ENCODE data around the gene KLHDC8A. TPM values are rescaled to one million over a fixed set of nuclear protein-coding genes. Genes with fewer than 3 reads are reported as not detected.
"Not testable (repeated sequence)": the region's sequence is repeated elsewhere in the genome, so short reads cannot be mapped to it uniquely, and the experiment has no call there.

KLHDC8A gene
- polyA plus RNA-seq, 3 donors from 2014 or later = not detected

- peaks cover 3 to 5% of the 10 kb centered on the region in 2 donors for H3K4me1 Mint-ChIP-seq
- DNase-seq = no peak
- H3K27me3 Mint-ChIP-seq (ENCODE audit: low read depth in 3 of 3) = peaks cover 4 to 10% (median 9%) of the 10 kb centered on the region in 3 donors
- no peak overlapping the region for H3K27ac Mint-ChIP-seq
- no peaks in the 10 kb centered on the region for H3K9me3 Mint-ChIP-seq
- H3K36me3 Mint-ChIP-seq = peaks cover 0 to 4% (median 0%) of the 10 kb centered on the region in 3 donors
- H3K4me3 Mint-ChIP-seq = no peak overlapping the region
These were observed 20.6 kb upstream of the KLHDC8A start for GRCh38 chr1:205377355-205377754.

- Mint-ChIP-seq H3K9me3 (no peaks in the 10 kb centered on the region), H3K27ac (no peak overlapping the region), H3K36me3 (peaks cover 0 to 4% (median 0%) of the 10 kb centered on the region in 3 donors), H3K4me3 (no peak overlapping the region), H3K4me1 (peaks cover 3 to 5% of the 10 kb centered on the region in 2 donors), H3K27me3 (ENCODE audit: low read depth in 3 of 3) (peaks cover 4 to 10% (median 9%) of the 10 kb centered on the region in 3 donors)
- no peak for DNase-seq
These were observed 20.0 kb upstream of the KLHDC8A start for GRCh38 chr1:205376739-205377138.

- H3K4me3 Mint-ChIP-seq = no peak overlapping the region
- H3K27me3 Mint-ChIP-seq (ENCODE audit: low read depth in 3 of 3) = peaks cover 4 to 10% (median 9%) of the 10 kb centered on the region in 3 donors
- peaks cover 3 to 5% of the 10 kb centered on the region in 2 donors for H3K4me1 Mint-ChIP-seq
- H3K27ac Mint-ChIP-seq = no peak overlapping the region
- no peak for DNase-seq
- peaks cover 0 to 4% (median 0%) of the 10 kb centered on the region in 3 donors for H3K36me3 Mint-ChIP-seq
- H3K9me3 Mint-ChIP-seq = no peaks in the 10 kb centered on the region
These were observed 19.3 kb upstream of the KLHDC8A start for GRCh38 chr1:205375835-205376545.

GRCh38 chr1:205374210-205375078, 17.7 kb upstream of the KLHDC8A start:
- DNase-seq = no peak
- Mint-ChIP-seq H3K9me3 (no peaks in the 10 kb centered on the region), H3K27ac (no peak overlapping the region), H3K27me3 (ENCODE audit: low read depth in 3 of 3) (peaks cover 4 to 10% (median 9%) of the 10 kb centered on the region in 3 donors), H3K4me1 (peaks cover 3 to 5% of the 10 kb centered on the region in 2 donors), H3K4me3 (no peak overlapping the region), H3K36me3 (peaks cover 0 to 4% (median 0%) of the 10 kb centered on the region in 3 donors)

GRCh38 chr1:205373798-205374175, 17.1 kb upstream of the KLHDC8A start:
- Mint-ChIP-seq H3K27me3 (ENCODE audit: low read depth in 3 of 3) (peaks cover 5 to 10% (median 9%) of the 10 kb centered on the region in 3 donors), H3K9me3 (no peaks in the 10 kb centered on the region), H3K36me3 (peaks cover 0 to 4% (median 0%) of the 10 kb centered on the region in 3 donors), H3K4me1 (peaks cover 3 to 5% of the 10 kb centered on the region in 2 donors), H3K4me3 (no peak overlapping the region), H3K27ac (no peak overlapping the region)
- DNase-seq = no peak

- Mint-ChIP-seq H3K9me3 (no peaks in the 10 kb centered on the region), H3K27ac (no peak overlapping the region), H3K36me3 (peaks cover 0 to 4% (median 0%) of the 10 kb centered on the region in 3 donors), H3K27me3 (ENCODE audit: low read depth in 3 of 3) (peaks cover 6 to 9% (median 8%) of the 10 kb centered on the region in 3 donors), H3K4me3 (no peak overlapping the region), H3K4me1 (peaks cover 3 to 5% of the 10 kb centered on the region in 2 donors)
- DNase-seq = no peak
These were observed 16.5 kb upstream of the KLHDC8A start for GRCh38 chr1:205373022-205373797.

- peaks cover 0 to 4% (median 0%) of the 10 kb centered on the region in 3 donors for H3K36me3 Mint-ChIP-seq
- H3K4me3 Mint-ChIP-seq = no peak overlapping the region
- H3K27ac Mint-ChIP-seq = no peak overlapping the region
- peaks cover 7 to 9% (median 8%) of the 10 kb centered on the region in 3 donors for H3K27me3 Mint-ChIP-seq (ENCODE audit: low read depth in 3 of 3)
- DNase-seq = no peak
- H3K4me1 Mint-ChIP-seq = peaks cover 3 to 5% of the 10 kb centered on the region in 2 donors
- H3K9me3 Mint-ChIP-seq = no peaks in the 10 kb centered on the region
These were observed 15.3 kb upstream of the KLHDC8A start for GRCh38 chr1:205371871-205372660.

- Mint-ChIP-seq H3K27ac (peak overlapping the region in 1 of 6 donors; percentile 27), H3K4me1 (peaks cover 3 to 5% of the 10 kb centered on the region in 2 donors), H3K4me3 (no peak overlapping the region), H3K27me3 (ENCODE audit: low read depth in 3 of 3) (peaks cover 4 to 9% (median 5%) of the 10 kb centered on the region in 3 donors), H3K9me3 (no peaks in the 10 kb centered on the region), H3K36me3 (peaks cover 0 to 1% (median 0%) of the 10 kb centered on the region in 3 donors)
- no peak for DNase-seq
These were observed 14.1 kb upstream of the KLHDC8A start for GRCh38 chr1:205370780-205371179.

- H3K27me3 Mint-ChIP-seq (ENCODE audit: low read depth in 3 of 3) = peaks cover 4 to 9% (median 5%) of the 10 kb centered on the region in 3 donors
- no peak for DNase-seq
- H3K27ac Mint-ChIP-seq = no peak overlapping the region
- H3K4me1 Mint-ChIP-seq = peaks cover 3 to 5% of the 10 kb centered on the region in 2 donors
- H3K36me3 Mint-ChIP-seq = no peaks in the 10 kb centered on the region
- H3K9me3 Mint-ChIP-seq = no peaks in the 10 kb centered on the region
- no peak overlapping the region for H3K4me3 Mint-ChIP-seq
These were observed 13.0 kb upstream of the KLHDC8A start for GRCh38 chr1:205369701-205370123.

GRCh38 chr1:205368478-205368877, 11.8 kb upstream of the KLHDC8A start:
- no peak overlapping the region for H3K27ac Mint-ChIP-seq
- no peaks in the 10 kb centered on the region for H3K4me1 Mint-ChIP-seq
- no peaks in the 10 kb centered on the region for H3K36me3 Mint-ChIP-seq
- no peak for DNase-seq
- peaks cover 0 to 9% (median 6%) of the 10 kb centered on the region in 3 donors for H3K27me3 Mint-ChIP-seq (ENCODE audit: low read depth in 3 of 3)
- H3K9me3 Mint-ChIP-seq = no peaks in the 10 kb centered on the region
- no peak overlapping the region for H3K4me3 Mint-ChIP-seq

GRCh38 chr1:205365945-205366463, 9.3 kb upstream of the KLHDC8A start:
- no peaks in the 10 kb centered on the region for H3K36me3 Mint-ChIP-seq
- H3K4me1 Mint-ChIP-seq = no peaks in the 10 kb centered on the region
- no peak overlapping the region for H3K4me3 Mint-ChIP-seq
- no peaks in the 10 kb centered on the region for H3K9me3 Mint-ChIP-seq
- H3K27ac Mint-ChIP-seq = no peak overlapping the region
- DNase-seq = no peak
- peaks cover 0 to 5% (median 3%) of the 10 kb centered on the region in 3 donors for H3K27me3 Mint-ChIP-seq (ENCODE audit: low read depth in 3 of 3)

GRCh38 chr1:205365086-205365485, 8.4 kb upstream of the KLHDC8A start:
- H3K27ac Mint-ChIP-seq; H3K27me3 Mint-ChIP-seq (ENCODE audit: low read depth in 3 of 3); H3K9me3 Mint-ChIP-seq; H3K4me3 Mint-ChIP-seq; H3K4me1 Mint-ChIP-seq; H3K36me3 Mint-ChIP-seq; DNase-seq: not testable (repeated sequence)

- Mint-ChIP-seq H3K4me1 (no peaks in the 10 kb centered on the region), H3K4me3 (no peak overlapping the region), H3K27me3 (ENCODE audit: low read depth in 3 of 3) (peaks cover 3 to 8% (median 7%) of the 10 kb centered on the region in 3 donors), H3K36me3 (no peaks in the 10 kb centered on the region), H3K9me3 (no peaks in the 10 kb centered on the region), H3K27ac (no peak overlapping the region)
- DNase-seq = no peak
These were observed 4.2 kb upstream of the KLHDC8A start for GRCh38 chr1:205360891-205361290.
